ENCODE data around the gene TEX19. TPM values are rescaled to one million over a fixed set of nuclear protein-coding genes. Genes with fewer than 3 reads are reported as not detected.

Gene TEX19
- total and polyA plus RNA-seq, 2 of the 4 experiments (the other 2 are of a cell fraction): under 0.01 to 0.03 TPM

DNA sequence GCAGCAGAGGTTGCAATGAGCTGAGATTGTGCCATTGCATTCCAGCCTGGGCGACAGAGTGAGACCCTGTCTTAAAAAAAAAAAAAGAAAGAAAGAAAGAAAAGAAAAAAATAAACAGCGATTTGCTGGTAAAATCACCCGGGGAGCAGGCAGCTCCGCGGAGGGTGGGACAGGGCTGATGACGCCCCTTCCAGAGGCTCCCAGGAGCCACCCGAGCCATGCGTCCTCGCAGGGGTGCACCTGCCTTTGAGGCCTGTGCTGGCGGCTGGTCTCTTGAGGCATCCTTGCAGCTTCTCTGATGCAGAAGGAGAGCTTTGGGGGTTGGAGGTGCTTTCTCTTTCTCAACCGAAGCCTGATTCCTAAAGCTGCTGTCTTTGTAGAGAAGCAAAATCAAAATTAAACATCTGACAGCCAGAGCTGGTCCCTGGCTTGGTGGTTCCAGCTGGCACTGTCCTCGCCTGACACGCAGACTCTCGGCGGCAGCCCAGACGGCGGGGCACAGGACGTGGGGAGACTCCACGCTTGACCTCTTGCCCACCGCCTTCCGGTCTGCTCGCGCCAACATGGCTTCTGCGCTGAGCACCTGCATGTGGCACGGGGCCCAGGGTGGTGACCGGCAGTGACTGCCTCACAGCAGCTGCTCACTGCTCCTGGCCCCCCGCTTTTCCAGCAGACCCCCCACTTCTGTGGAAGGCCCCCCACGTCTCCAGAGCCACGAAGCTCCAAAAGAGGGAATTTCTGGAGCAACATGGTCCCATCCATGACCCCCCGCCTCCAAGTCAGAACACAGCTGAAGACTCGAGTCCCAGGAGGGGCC, 19.1 kb downstream of the TEX19 start:
- H4K5ac ChIP-seq (ENCODE audit: low read depth, low read length): no peak overlapping the region
- H3K36me3 ChIP-seq (ENCODE audit: control insufficient read depth, insufficient read depth, low read length): no peaks in the 10 kb centered on the region
- BruUV-seq (replicated peaks): no TSS peak
- H3K23ac ChIP-seq (ENCODE audit: low read depth, low read length): no peak overlapping the region
- H2BK20ac ChIP-seq (ENCODE audit: low read depth, low read length): no peak overlapping the region
- in situ Hi-C loops (cut with MboI; ENCODE audit: low sequenced_read_pairs): no loop called here
- no peaks in the 10 kb centered on the region for H3K79me1 ChIP-seq (ENCODE audit: low read depth in 1 of 2, low read length in 2 of 2)
- H2AK5ac ChIP-seq (ENCODE audit: low read depth, low read length): no peak overlapping the region
- H4K91ac ChIP-seq (ENCODE audit: insufficient read depth, low read depth, low read length): no peak overlapping the region
- H3K9me3 ChIP-seq (ENCODE audit: control insufficient read depth, insufficient read depth, low read length): no peaks in the 10 kb centered on the region
- no peak overlapping the region for H3K4me3 ChIP-seq (ENCODE audit: insufficient read depth, low read depth, low read length)
- H3K4me1 ChIP-seq (ENCODE audit: control insufficient read depth, insufficient read depth, low read length): peaks cover 2% of the 10 kb centered on the region; the same call in 1 of the 2 replicates
- H3K4me2 ChIP-seq (ENCODE audit: low read depth, low read length): no peak overlapping the region
- CTCF ChIA-PET: interaction anchor here (0.6 kb wide), 2 partner anchors 8 to 77 kb away, joined by 3 to 6 read pairs; no protein-coding TSS in a partner anchor
- dilution Hi-C loops (cut with HindIII; ENCODE audit: low sequenced_read_pairs, unreplicated experiment): no loop called here
- no peak overlapping the region for H2BK120ac ChIP-seq (ENCODE audit: low read depth, low read length)
- no peak overlapping the region for H2BK5ac ChIP-seq (ENCODE audit: low read depth, low read length, poor library complexity, severe bottlenecking)
- H3K56ac ChIP-seq (ENCODE audit: extremely low read depth, insufficient read depth, low read length): no peak overlapping the region
- H2AK9ac ChIP-seq (replicated peaks; ENCODE audit: low read depth, low read length, poor library complexity): no peak overlapping the region
- no peaks in the 10 kb centered on the region; the same call in 1 of the 2 replicates for H4K20me1 ChIP-seq (ENCODE audit: insufficient read depth, low read length)
- peaks cover 50% of the 10 kb centered on the region for H3K27me3 ChIP-seq (ENCODE audit: control insufficient read depth, insufficient read depth, low read length)
- no peak overlapping the region for H2AFZ ChIP-seq (replicated peaks; ENCODE audit: low read length, poor library complexity)
- 79% methylated on average over 23 of the region's 31 CpGs; no CpG with 5 or more reads in 1 of the 2 experiments for WGBS, 2 experiments (ENCODE audit: extremely low coverage in 2 of 2, insufficient read length in 1 of 2)
- H3K9me1 ChIP-seq (ENCODE audit: insufficient read depth, low read length): peaks cover 4% of the 10 kb centered on the region; the same call in 1 of the 2 replicates
- no peak overlapping the region for H3K9ac ChIP-seq (ENCODE audit: low read depth, low read length)
- no peak for DNase-seq
- TF ChIP-seq BHLHE40 (IDR thresholded peaks at IDR 0.05; ENCODE audit: low read depth, low read length) (no peak), POLR2A (IDR thresholded peaks at IDR 0.05; ENCODE audit: low read depth, low read length) (no peak), CEBPB (IDR thresholded peaks at IDR 0.05; ENCODE audit: low read depth, low read length) (no peak), SMC3 (IDR thresholded peaks at IDR 0.05; ENCODE audit: low read depth, low read length) (no peak), MAFK (IDR thresholded peaks at IDR 0.05; ENCODE audit: low read depth, low read length) (no peak), CTCF (conservative IDR thresholded peaks at IDR 0.05; ENCODE audit: low read depth, low read length) (no peak), RFX5 (IDR thresholded peaks at IDR 0.05; ENCODE audit: low read depth, low read length) (no peak), RCOR1 (IDR thresholded peaks at IDR 0.05; ENCODE audit: insufficient replicate concordance, low read length) (no peak), CHD1 (IDR thresholded peaks at IDR 0.05; ENCODE audit: low read depth, low read length) (no peak)
- no peak for ATAC-seq (ENCODE audit: low read depth)
- H4K8ac ChIP-seq (ENCODE audit: low read depth in 2 of 2, low read length in 2 of 2): no peak overlapping the region
- no peak overlapping the region for H3K14ac ChIP-seq (replicated peaks; ENCODE audit: low read depth, low read length)
- POLR2A ChIA-PET (ENCODE audit: unreplicated experiment): no interaction called here
- intact Hi-C loops (cut with micrococcal nuclease): no loop called here
- H3K18ac ChIP-seq (ENCODE audit: low read depth, low read length): no peak overlapping the region
- no peak overlapping the region for H3K4ac ChIP-seq (ENCODE audit: low read depth, low read length)
- H3K27ac ChIP-seq (ENCODE audit: insufficient read depth, low read length): no peak overlapping the region
- no peak overlapping the region for H2BK15ac ChIP-seq (ENCODE audit: low read depth, low read length)

All from IMR-90 (cell line).